ENCODE measurements around the gene MEIKIN. TPM values are rescaled to one million over a fixed set of nuclear protein-coding genes. Genes with fewer than 3 reads are reported as not detected.

MEIKIN gene
- total and polyA plus RNA-seq, 12 donors, result 0.09 TPM; not detected in 11

GRCh38 chr5:131825404-131826013 lies 120.0 kb downstream of the MEIKIN start:
- H3K4me3 ChIP-seq, result no peak overlapping the region

DNA sequence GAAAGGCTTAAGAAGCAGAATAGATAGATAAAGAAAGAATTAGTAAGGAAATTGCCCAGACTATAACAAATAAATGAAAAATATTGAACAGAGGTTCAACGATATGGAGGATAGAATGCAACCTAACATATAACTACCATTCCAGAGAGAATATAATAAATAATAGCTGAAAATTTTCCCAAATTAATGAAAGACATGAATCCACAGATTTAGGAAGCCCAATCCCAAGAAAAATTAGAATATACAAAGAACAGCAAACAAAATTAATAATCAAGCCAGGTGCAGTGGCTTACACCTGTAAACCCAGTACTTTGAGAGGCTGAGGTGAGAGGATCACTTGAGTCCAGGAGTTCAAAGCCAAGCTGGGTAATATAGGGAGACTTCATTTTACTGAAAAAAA lies 120.8 kb downstream of the MEIKIN start:
- DNase-seq (no peak), ATAC-seq (no peak)
- 93 to 100% methylated on average over 1 of the region's 1 CpG for WGBS, 2 donors
- Histone ChIP-seq H3K36me3 (no peaks in the 10 kb centered on the region), H3K4me3 (no peak overlapping the region), H3K27ac (no peak overlapping the region), H3K27me3 (no peaks in the 10 kb centered on the region), H3K9me3 (peaks cover 0 to 25% (median 0%) of the 10 kb centered on the region in 11 donors), H3K4me1 (no peaks in the 10 kb centered on the region)
- no peak for TF ChIP-seq CTCF (IDR thresholded peaks at IDR 0.05)
- intact Hi-C loops (cut with DNase I), result loop anchor here in 1 of 10 donors (10.0 kb wide), 1 partner anchor 110 kb away; no protein-coding TSS in a partner anchor

More at GRCh38 chr5:131825404-131826013, 120.0 kb downstream of the MEIKIN start:
- Histone ChIP-seq H3K27me3 (no peaks in the 10 kb centered on the region), H3K9me3 (peaks cover 0 to 25% (median 0%) of the 10 kb centered on the region in 11 donors), H3K36me3 (no peaks in the 10 kb centered on the region), H3K27ac (no peak overlapping the region), H3K4me1 (no peaks in the 10 kb centered on the region)
- ATAC-seq (no peak), DNase-seq (no peak)
- WGBS, 2 donors, result 59 to 78% methylated on average over 2 of the region's 2 CpGs
- TF ChIP-seq CTCF (IDR thresholded peaks at IDR 0.05), result no peak
- intact Hi-C loops (cut with DNase I), result loop anchor here in 1 of 10 donors (10.0 kb wide), 1 partner anchor 109 kb away; no protein-coding TSS in a partner anchor

GRCh38 chr5:131821221-131821620 lies 124.2 kb downstream of the MEIKIN start:
- H3K27me3 ChIP-seq, result no peaks in the 10 kb centered on the region
- TF ChIP-seq CTCF (IDR thresholded peaks at IDR 0.05), result no peak
- ATAC-seq (no peak), DNase-seq (no peak)
- intact Hi-C loops (cut with DNase I), result loop anchor here in 1 of 10 donors (10.0 kb wide), 1 partner anchor 114 kb away; no protein-coding TSS in a partner anchor
- H3K27ac ChIP-seq, result no peak overlapping the region
- no peaks in the 10 kb centered on the region for H3K36me3 ChIP-seq
- peaks cover 0 to 16% (median 0%) of the 10 kb centered on the region in 11 donors for H3K9me3 ChIP-seq
- no peaks in the 10 kb centered on the region for H3K4me1 ChIP-seq
- 77 to 78% methylated on average over 1 of the region's 1 CpG for WGBS, 2 donors
- no peak overlapping the region for H3K4me3 ChIP-seq

DNA sequence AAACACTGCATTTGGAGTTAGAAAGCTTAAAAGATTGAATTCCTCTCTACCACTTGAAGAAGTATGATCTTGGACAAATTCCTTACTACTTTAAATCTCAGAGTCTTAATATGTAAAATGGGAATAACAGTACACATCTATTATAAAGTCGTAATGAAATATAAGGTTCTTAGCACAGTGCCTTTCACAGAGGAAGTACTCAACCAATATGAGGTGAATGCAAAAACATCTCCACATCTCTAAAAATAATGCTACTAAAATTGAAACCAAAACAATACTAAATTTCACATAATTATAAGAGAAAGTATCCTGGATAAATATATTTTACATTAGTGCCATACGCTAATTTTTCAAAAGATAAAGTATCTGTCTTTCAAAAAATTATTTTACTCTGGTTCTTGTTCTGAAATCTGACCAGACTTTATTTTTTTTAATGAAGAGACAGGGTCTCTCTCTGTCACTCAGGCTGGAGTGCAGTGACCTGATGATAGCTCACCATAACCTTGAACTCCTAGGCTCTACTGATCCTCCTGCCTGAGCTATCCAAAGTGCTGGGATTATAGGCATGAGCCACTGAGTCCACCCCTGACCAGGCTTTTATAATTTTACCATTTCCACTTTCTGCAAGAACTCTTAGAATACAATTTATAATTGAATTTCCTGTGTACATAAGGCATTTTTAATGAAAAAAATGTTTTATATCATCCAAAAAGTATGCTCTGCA lies 127.3 kb downstream of the MEIKIN start:
- Histone ChIP-seq H3K9me3 (no peaks in the 10 kb centered on the region), H3K4me1 (peaks cover 0 to 7% (median 0%) of the 10 kb centered on the region in 9 donors), H3K27me3 (no peaks in the 10 kb centered on the region), H3K4me3 (no peak overlapping the region), H3K27ac (no peak overlapping the region), H3K36me3 (no peaks in the 10 kb centered on the region)
- no peak for TF ChIP-seq CTCF (IDR thresholded peaks at IDR 0.05)
- no peak for ATAC-seq
- no peak for DNase-seq
- WGBS, 2 donors, result 85 to 87% methylated on average over 2 of the region's 2 CpGs
- intact Hi-C loops (cut with DNase I), result no loop called here

Measured in heart right ventricle (tissue), 16 donors.